RWPE2 (cell line): ENCODE results near the gene IDE.
"Not testable (repeated sequence)": the region's sequence is repeated elsewhere in the genome, so short reads cannot be mapped to it uniquely, and the experiment has no call there.

Source experiments
- ATAC-seq: fragments of 200-7000 bp; cut with Tn5 transposase; 3 replicates; pipeline ENCODE4 v1.9.1; 2021; ENCODE audit warnings: low read depth
- DNase-seq: peaks from one replicate; pipeline ENCODE4 v3.0.0-alpha.2; 2020; ENCODE audit warnings: low spot score
- H3K27ac ChIP-seq: fragments of 450-650 bp; 2 replicates; pipeline ENCODE4 v1.5.1; 2017; ENCODE audit warnings: mild to moderate bottlenecking; ENCODE audit not compliant: poor library complexity, severe bottlenecking
- H3K27me3 ChIP-seq: fragments of 250-450 bp; sonication (Bioruptor Pico); 2 replicates; pipeline ENCODE4 v1.5.1; 2021; ENCODE audit warnings: mild to moderate bottlenecking, moderate library complexity; ENCODE audit not compliant: insufficient read depth, poor library complexity, severe bottlenecking
- H3K36me3 ChIP-seq: fragments of 250-450 bp; sonication (Bioruptor Pico); 2 replicates; pipeline ENCODE4 v1.5.1; 2020; ENCODE audit warnings: low read depth, mild to moderate bottlenecking, moderate library complexity
- H3K4me1 ChIP-seq: fragments of 250-450 bp; sonication (Bioruptor Pico); 2 replicates; pipeline ENCODE4 v1.5.1; 2021; ENCODE audit warnings: mild to moderate bottlenecking, moderate library complexity; ENCODE audit not compliant: insufficient read depth, poor library complexity, severe bottlenecking
- H3K4me3 ChIP-seq: fragments of 250-450 bp; sonication (Bioruptor Pico); 2 replicates; pipeline ENCODE4 v1.5.1; 2021; ENCODE audit warnings: mild to moderate bottlenecking, moderate library complexity; ENCODE audit not compliant: severe bottlenecking
- H3K9me3 ChIP-seq: fragments of 250-450 bp; sonication (Bioruptor Pico); 2 replicates; pipeline ENCODE4 v1.5.1; 2021; ENCODE audit warnings: mild to moderate bottlenecking, moderate library complexity; ENCODE audit not compliant: severe bottlenecking
- CTCF ChIP-seq: fragments of 450-650 bp; IDR thresholded peaks from one replicate; pipeline ENCODE4 v1.5.1; 2017; ENCODE audit warnings: mild to moderate bottlenecking, moderate library complexity; ENCODE audit not compliant: poor library complexity, severe bottlenecking

The IDE gene

GRCh38 chr10:92404612-92405418 is 169.1 kb downstream of the IDE start:
- TF ChIP-seq CTCF, result no peak
- Histone ChIP-seq H3K36me3 (no peaks in the 10 kb centered on the region), H3K27ac (no peak overlapping the region), H3K27me3 (no peaks in the 10 kb centered on the region), H3K4me3 (no peak overlapping the region), H3K4me1 (peaks cover 7% of the 10 kb centered on the region), H3K9me3 (no peaks in the 10 kb centered on the region)
- no peak for DNase-seq
- ATAC-seq, result 0 out of 3 replicates have a peak, but pooled peaks have one; percentile 17

- H3K4me3 ChIP-seq, ATAC-seq, DNase-seq: not testable (repeated sequence)
Measured at GRCh38 chr10:92402234-92402633, 171.7 kb downstream of the IDE start.

More at GRCh38 chr10:92402234-92402633, 171.7 kb downstream of the IDE start:
- H3K36me3 ChIP-seq, H3K4me1 ChIP-seq, H3K27ac ChIP-seq, H3K27me3 ChIP-seq, H3K9me3 ChIP-seq: not testable (repeated sequence)
